NT2/D1 (cell line): ENCODE data around the gene CRNKL1.

Experiments
- SUZ12 ChIP-seq: IDR thresholded peaks from 2 replicates; pipeline ENCODE4 v1.6.1; 2011; ENCODE audit not compliant: insufficient read length, insufficient read depth; ENCODE audit errors: extremely low read depth
- YY1 ChIP-seq: IDR thresholded peaks from 2 replicates; pipeline ENCODE4 v1.6.1; 2011; ENCODE audit not compliant: insufficient read length, insufficient read depth
- ZNF274 ChIP-seq: IDR thresholded peaks from 2 replicates; pipeline ENCODE4 v1.6.1; 2011; ENCODE audit warnings: mild to moderate bottlenecking, low read depth, low read length

GRCh38 chr20:20034486-20034885, 17.8 kb downstream of the CRNKL1 start:
- TF ChIP-seq SUZ12 (no peak), YY1 (no peak), ZNF274 (no peak)
